ENCODE data around the gene UBE2J2.
"Not testable (repeated sequence)": the region's sequence is repeated elsewhere in the genome, so short reads cannot be mapped to it uniquely, and the experiment has no call there.

Gene UBE2J2

DNA sequence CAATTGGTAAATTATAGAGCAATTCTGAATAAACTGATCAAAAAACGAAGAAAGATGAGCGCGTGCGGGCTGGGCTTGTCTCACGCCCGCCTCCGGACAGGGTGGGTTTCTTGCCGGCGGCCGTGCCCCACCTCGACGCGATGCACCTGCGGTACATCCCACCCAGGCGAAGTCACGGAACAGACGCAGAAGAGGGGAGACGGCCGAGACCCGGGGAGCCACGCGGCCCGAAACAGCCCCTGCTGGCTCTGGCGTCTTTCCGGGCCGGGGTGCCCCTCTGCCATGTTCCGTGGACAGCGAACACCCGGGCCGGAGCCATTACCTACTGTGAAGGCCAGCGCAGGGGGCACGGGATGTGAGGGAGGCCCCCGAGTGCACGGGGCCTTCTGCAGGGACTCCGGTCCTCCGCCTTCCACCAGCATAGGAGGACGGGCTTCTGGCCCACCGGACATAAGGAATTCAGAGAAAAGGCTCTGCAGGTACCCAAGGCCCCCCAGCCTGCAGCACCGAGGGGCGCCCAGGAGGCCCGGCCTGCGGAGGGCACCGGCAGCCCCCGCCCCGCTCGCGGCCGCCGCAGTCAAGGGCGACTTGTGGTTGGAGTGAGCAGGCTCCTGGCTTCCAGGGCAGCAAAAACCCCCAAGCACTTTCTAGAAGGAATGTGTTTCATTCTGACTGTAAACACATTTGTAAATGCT, 19.5 kb downstream of the UBE2J2 start:
- no peak for FAIRE-seq

DNA sequence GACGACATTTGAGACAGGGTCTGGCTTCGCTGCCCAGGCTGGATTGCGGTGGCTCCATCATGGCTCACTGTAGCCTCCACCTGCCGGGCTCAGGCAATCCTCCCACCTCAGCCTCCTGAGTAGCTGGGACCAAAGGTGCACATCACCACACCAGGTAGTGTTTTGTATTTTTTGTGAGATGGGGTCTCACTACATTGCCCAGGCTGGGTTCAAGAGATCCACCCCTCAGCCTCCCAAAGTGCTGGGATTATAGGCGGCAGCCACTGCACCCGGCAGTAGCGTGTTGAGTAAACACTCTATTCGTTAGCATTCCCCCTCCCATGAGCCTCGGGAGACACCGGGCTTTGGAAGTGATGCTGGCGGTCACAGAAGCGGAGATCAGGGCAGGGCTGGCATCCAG, 20.3 kb downstream of the UBE2J2 start:
- no peak for FAIRE-seq

- FAIRE-seq, result no peak
Observed at GRCh38 chr1:1250786-1251284, 22.8 kb downstream of the UBE2J2 start.

GRCh38 chr1:1248009-1248913, 25.4 kb downstream of the UBE2J2 start:
- not testable (repeated sequence) for FAIRE-seq

DNA sequence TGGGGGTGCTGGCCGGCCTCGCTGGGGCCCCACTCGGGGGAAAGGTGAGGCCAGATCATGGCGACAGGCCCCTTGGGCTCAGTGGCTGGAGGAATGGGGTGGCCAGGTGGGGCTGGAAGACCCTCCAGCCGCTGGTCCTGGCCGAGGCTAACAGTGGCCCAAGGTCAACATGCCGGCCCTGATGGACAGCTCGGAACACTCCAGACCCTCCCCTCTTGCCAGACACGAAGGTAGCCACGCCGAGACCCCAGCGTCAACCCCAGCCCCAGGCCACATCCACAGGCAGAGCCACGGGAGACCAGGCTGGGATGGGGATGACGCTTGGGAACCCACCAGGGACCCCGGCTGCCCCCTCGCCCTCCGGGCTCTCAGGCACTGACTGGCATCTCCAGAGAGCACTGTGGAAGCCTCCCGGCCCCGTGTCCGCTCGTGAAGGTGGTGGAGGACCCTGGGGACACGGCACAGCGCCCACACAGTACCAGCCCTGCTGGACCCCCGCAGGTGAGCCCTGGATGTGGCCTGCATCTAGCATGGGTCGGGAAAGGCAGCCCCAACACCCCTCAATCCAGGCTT, 26.2 kb downstream of the UBE2J2 start:
- no peak for FAIRE-seq

DNA sequence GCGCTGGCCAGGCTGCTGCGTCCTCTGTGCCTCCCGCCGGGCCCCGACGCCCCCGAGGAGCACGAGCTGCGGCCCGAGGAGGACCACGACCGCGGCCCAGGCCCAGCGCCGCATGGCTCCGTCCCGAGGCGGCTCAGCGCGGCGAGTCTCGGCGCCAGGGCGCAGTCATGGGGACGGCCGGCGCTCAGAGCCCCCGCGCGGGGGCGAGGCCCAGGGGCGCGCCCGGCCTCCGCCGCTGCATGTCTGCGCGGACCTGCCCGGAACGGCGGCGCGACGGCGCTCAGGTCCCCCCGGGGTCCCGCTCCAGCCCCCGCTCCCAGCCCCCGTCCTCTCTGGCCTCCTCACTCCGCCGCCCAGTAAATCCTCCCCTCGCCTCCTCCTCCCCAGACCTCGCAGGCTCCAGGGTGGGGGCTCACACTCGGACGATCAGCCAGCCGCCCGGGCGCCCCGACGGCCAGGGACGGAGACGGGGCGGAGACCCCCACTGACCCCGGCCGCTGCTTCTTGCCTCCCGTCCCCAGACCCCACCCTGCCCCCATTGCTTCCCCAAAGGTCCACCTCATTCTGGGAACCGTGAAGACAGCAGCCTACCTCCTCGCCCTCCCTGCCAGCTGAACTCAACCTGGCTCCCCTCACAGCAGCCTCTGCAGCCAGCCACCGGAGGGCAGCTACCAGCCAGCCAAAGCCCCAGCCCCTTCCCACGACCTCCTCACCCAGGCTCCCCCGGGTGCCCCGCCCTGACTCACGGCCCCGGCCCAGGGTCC, 26.9 kb downstream of the UBE2J2 start, which contains the start of gene C1QTNF12:
Gene C1QTNF12 (minus strand): TSS at position 146 of the 764 bp plus-strand sequence. CDS start 32 bp downstream, at position 114.
- FAIRE-seq, result no peak

- FAIRE-seq, result no peak
Observed at GRCh38 chr1:1245817-1246576, 27.7 kb downstream of the UBE2J2 start.

DNA sequence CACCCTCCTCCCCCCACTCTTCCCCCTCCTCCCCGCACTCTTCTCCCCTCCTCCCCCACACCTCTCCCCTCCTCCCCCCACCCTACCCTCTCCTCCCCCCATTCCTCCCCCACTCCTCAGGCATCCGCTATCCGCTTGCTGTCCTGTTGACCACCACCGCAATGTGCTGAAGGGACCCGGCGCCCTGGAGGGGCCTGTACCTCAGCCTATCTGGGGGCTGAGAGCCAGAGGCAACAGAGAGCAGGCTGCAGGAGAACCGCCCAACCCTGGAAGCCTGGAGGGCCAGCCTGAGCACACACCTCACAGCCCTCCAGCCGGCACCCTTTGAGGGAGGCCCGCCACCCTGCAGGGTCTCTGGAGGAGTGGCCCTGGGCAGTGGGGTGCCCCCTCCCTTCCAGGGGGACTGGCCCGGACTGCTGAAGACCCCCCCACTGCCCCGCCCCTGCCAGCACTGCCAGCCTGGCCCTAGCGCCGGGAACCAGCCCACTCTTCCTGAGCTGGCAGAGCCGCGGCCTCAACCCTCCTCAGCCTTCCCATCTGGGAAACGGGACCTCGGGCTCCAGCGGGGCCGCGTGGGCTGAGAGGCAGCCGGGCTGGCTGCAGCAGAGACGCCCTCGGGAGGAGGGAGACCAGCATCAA, 28.4 kb downstream of the UBE2J2 start:
- no peak for FAIRE-seq

GRCh38 chr1:1244192-1244811, 29.4 kb downstream of the UBE2J2 start:
- FAIRE-seq, result no peak

- FAIRE-seq, result no peak
Observed at GRCh38 chr1:1243807-1244191, 29.9 kb downstream of the UBE2J2 start.

GRCh38 chr1:1243266-1243660, 30.4 kb downstream of the UBE2J2 start:
- FAIRE-seq, result no peak

DNA sequence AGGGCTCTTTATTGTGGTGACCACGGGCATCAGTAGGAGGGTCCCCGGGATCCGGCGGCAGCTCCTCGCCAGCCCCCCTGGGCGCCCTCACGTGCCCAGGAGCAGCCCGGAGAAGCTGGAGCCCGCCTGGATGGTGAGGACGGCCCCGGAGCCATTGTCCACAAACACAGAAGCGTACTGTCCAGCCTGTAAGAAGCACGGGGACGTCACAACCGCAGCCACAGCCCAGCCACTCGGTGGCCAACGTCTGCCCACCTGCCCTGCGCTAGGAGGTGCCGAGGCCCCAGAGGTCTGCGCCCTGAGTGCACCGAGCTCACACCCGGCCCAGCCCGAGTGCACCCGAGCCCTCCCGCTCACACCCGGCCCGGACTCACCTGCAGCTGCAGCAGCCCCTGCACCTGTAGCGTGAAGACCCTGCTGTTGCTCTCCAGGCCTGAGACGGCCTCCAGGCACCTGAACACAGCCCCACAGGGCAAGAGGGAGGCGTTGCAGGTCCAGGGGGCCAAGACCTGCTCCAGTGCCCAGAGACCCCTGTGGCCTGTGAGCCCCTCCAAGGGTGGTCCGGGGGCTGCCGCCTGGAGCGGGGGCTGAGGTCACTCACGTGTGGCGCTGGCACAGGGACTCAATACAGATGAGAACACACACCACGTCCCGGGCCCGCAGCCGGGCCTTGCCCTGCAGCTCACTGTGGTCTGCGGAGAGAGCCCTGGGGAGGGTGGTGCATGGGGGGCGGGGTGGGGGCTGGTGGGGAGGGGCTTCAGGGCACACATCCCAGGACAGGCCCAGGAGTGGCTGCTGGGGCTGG, 31.0 kb downstream of the UBE2J2 start:
- no peak for FAIRE-seq

- FAIRE-seq, result no peak
Observed at GRCh38 chr1:1241588-1242219, 31.9 kb downstream of the UBE2J2 start.

DNA sequence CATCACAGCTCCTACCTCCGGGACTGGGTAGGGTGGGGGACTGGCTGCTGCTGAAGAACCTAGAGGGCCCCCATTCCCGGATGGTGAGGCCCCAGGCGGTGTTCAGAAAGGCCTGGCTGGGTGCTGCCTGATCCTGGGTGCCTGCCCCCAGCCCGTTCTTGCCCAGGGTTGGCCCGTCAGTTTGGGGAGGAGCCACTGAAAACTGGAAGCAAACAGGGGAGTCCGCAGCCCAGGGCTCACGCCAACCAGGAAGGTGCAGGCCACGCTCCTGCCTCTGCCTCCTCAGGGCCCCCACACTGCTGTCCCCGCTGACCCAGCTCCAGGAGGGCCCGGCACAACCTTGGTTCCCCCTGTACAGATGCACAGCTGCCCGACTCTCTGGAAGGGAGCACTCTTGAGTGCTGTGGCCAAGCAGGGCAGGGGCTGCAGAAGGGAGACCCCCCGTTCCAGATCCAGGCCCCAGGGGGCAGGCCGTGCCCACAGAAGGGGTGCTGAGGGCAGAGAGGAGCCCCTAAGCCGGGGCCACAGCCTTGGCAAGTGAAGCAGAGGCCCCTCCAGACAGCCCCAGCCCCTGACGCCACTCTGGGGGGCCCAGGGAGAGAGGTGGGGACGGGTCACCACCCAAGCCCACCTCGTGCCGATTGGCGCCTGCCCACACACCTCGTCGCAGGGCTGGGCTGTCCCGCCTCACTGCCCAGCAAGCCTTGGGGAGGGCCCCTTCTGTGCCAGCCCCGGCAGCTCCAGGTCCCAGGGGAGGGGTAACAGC, 32.6 kb downstream of the UBE2J2 start:
- no peak for FAIRE-seq

- no peak for FAIRE-seq
Observed at GRCh38 chr1:1240348-1240732, 33.3 kb downstream of the UBE2J2 start.

DNA sequence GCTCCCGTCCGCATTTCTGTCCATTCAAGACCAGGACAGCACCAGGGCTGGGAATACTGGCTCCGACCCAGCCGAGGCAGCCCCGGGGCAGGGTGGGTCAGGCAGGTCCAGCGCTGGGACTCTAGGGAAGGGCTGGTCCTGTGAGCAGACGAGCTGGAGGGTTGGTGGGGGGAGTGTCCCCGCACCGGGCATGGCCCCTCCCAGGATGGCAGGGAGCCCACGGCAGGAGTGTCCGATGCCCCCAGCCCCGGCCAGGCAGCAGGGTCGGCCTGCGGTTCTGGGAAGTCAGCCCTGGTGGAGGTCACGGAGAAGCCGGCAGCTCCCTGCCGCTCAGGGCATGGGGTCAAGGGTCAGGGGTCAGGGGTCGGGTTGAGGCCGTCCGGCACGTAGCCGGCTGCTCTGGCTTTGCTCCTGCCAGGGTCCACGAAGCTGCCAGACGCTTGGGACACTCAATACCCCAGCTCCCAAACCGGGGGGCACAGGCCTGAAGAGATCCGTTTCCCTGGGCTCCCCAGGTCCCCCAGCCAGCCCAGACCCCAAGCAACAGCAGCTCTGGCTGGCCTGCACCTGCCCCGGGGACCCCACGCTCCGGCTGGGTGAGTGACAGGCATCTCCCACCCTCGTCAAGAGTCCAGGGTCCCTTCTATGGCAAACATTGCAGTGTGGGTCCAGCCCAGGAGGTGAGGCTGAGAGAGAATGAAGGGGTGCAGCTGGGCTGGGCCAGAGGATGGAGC, 33.9 kb downstream of the UBE2J2 start:
- FAIRE-seq, result no peak

DNA sequence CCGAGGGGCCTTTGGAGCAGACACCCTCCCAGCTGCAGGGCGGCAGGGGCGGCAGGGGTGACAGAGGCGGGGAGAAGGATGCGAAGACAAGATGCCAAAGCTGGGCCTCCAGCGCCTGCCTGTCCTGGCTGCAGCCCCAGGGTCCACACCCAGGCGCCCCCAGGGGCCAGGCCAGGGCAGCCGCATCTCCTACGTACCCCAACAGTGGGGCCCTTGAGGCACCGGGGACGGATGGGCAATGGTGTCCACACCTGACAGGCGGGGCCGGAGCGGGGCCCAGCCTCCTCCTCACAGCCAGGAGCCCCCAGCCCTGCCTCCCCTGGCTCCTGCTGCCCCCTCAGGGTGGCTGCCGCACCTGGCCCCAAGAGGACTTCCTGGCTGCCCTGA, 34.4 kb downstream of the UBE2J2 start:
- FAIRE-seq, result no peak

DNA sequence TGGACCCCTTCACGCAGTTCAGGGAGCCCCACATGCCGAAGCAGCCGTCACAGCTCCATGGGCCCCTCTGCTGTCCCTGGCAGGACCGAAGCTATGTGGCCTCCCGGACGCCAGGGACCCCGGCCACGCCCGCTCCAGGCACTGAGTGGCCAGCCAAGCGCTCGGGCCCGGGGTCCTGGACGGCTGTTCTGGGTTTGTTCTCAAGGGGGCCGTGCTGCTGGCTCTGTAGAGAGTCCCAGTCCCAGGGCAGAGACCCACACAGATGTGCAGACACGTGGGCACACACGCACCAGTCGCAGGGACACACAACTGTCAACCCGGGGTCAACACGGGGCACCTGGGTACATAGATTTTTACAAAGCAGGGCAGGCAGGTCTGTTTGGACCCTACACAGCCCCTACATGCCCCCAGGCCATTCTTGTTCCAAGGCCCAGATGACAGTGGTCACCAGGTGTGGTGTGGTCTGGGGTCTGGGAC, 34.9 kb downstream of the UBE2J2 start:
- FAIRE-seq, result no peak
